PFSK-1 (cell line): Measurements from ENCODE around the gene HOXA3.

Experiments
- FOXP2 ChIP-seq: optimal IDR thresholded peaks from 2 replicates; pipeline ENCODE3; 2011; ENCODE audit warnings: borderline replicate concordance, control low read depth, inconsistent platforms; ENCODE audit not compliant: insufficient read depth; ENCODE audit errors: extremely low read length, extremely low read depth
- POLR2AphosphoS5 ChIP-seq: IDR thresholded peaks from 2 replicates; pipeline ENCODE4 v1.6.1; 2012; ENCODE audit warnings: low read depth, mild to moderate bottlenecking, control low read depth, low read length, moderate library complexity
- SIN3A ChIP-seq: IDR thresholded peaks from 2 replicates; pipeline ENCODE4 v1.6.1; 2012; ENCODE audit warnings: mild to moderate bottlenecking, low read length, moderate library complexity, borderline replicate concordance; ENCODE audit not compliant: insufficient read depth
- TAF1 ChIP-seq: IDR thresholded peaks from 2 replicates; pipeline ENCODE4 v1.6.1; 2012; ENCODE audit warnings: low read length, control low read depth, borderline replicate concordance; ENCODE audit not compliant: insufficient read depth
- TF ChIP-seq, protein P1 (sequence below), 2 experiments: IDR thresholded peaks; 2 replicates each; pipeline versions ENCODE4 v1.6.1 to v1.8.0; 2011 to 2012; ENCODE audit warnings: low read depth in 2 of 2, low read length in 2 of 2, control low read depth in 1 of 2, inconsistent platforms in 1 of 2, mild to moderate bottlenecking in 1 of 2, moderate library complexity in 1 of 2; ENCODE audit not compliant: insufficient read depth in 1 of 2

Gene HOXA3

DNA sequence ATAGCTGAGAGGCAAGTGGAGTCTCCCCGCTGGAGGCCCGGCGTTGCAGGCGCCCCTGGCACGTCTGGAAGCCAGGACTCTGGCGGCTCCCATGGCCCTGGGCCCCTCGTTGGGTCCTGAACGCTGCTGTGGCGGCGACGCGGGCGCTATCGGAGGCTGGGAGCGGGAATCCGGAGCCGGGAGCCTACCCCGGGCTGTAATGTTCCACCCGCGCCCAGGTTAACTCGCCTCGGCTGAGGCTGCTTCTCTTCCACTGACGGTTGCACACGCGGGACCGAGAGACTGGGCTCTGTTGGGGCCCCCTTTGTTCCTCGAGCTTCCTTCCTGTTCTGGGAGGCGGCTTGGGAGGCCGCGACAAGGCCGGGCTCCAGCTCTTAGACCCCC is 7.6 kb downstream of the HOXA3 start:
- TF ChIP-seq FOXP2 (no peak), TAF1 (no peak), SIN3A (no peak), POLR2AphosphoS5 (no peak)
- TF ChIP-seq, protein P1, sequence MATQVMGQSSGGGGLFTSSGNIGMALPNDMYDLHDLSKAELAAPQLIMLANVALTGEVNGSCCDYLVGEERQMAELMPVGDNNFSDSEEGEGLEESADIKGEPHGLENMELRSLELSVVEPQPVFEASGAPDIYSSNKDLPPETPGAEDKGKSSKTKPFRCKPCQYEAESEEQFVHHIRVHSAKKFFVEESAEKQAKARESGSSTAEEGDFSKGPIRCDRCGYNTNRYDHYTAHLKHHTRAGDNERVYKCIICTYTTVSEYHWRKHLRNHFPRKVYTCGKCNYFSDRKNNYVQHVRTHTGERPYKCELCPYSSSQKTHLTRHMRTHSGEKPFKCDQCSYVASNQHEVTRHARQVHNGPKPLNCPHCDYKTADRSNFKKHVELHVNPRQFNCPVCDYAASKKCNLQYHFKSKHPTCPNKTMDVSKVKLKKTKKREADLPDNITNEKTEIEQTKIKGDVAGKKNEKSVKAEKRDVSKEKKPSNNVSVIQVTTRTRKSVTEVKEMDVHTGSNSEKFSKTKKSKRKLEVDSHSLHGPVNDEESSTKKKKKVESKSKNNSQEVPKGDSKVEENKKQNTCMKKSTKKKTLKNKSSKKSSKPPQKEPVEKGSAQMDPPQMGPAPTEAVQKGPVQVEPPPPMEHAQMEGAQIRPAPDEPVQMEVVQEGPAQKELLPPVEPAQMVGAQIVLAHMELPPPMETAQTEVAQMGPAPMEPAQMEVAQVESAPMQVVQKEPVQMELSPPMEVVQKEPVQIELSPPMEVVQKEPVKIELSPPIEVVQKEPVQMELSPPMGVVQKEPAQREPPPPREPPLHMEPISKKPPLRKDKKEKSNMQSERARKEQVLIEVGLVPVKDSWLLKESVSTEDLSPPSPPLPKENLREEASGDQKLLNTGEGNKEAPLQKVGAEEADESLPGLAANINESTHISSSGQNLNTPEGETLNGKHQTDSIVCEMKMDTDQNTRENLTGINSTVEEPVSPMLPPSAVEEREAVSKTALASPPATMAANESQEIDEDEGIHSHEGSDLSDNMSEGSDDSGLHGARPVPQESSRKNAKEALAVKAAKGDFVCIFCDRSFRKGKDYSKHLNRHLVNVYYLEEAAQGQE (IDR thresholded peaks at IDR 0.05; ENCODE audit: insufficient read depth in 1 of 2, low read depth in 2 of 2, low read length in 2 of 2): no peak

DNA sequence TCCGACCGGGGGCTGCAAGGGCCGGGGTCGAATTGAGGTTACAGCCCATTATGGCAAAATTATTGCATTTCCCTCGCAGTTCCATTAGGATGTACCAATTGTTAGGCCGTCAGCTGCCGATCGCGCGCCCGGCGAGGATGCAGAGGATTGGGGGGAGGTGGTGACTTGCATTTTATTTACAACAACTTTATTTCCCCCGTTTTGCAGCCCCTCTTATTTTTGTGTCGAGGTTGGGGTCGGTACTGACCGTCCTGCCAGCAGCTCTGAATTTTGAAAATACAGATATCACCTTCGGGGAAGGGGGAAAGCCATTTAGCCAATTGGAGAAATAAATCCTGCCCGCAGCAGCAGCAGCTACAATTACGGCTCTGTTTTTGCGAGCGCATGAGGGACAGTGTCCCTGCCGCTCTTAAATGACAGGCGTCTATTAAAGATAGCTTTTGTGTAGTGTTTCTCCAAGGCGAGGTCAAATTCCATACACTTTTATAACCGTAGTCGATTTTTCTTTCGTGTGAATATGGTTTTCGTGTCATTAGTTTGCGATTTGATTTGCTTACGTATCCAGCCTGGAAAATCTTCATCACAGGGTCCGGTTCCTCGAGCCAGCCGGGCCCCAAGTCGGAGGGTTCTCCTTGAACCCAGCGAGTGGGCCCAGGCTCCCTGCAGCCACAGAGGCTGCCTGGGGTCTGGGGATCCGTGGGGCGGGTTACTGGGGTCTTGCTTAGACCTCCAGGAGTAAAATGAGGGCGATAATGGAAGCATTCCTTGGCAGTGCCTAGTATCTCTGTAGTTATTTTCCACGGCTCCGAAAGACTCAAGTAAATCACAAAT is 8.2 kb downstream of the HOXA3 start:
- TF ChIP-seq TAF1 (no peak), FOXP2 (no peak), POLR2AphosphoS5 (no peak), SIN3A (no peak)
- TF ChIP-seq, protein P1 (IDR thresholded peaks at IDR 0.05; ENCODE audit: insufficient read depth in 1 of 2, low read depth in 2 of 2, low read length in 2 of 2): no peak

DNA sequence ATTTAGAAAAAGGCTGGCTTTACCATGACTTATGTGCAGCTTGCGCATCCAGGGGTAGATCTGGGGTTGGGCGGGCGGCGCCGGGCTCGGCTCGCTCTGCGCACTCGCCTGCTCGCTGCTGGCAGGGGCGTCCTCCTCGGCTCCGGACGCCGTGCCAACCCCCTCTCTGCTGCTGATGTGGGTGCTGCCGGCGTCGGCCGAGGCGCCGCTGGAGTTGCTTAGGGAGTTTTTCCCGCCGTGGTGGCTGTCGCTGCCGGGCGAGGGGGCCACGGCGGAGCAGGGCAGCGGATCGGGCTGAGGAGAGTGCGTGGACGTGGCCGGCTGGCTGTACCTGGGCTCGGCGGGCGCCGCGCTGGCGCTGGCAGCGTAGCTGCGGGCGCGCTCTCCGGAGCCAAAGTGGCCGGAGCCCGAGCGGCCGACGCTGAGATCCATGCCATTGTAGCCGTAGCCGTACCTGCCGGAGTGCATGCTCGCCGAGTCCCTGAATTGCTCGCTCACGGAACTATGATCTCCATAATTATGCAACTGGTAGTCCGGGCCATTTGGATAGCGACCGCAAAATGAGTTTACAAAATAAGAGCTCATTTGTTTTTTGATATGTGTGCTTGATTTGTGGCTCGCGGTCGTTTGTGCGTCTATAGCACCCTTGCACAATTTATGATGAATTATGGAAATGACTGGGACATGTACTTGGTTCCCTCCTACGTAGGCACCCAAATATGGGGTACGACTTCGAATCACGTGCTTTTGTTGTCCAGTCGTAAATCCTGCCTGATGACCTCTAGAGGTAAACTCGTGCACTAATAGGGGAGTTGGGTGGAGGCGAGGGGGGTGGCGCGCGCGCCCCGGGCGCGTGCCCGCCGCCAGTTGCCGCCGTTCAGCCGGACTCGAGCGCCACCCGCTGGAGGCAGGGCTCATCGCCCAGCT is 9.1 kb downstream of the HOXA3 start, which contains the start of gene HOXA5:
Gene HOXA5, minus strand, starts transcription at position 659 of the 927 bp plus-strand sequence. Its CDS starts 74 bp downstream, at position 585.
- TF ChIP-seq, protein P1 (IDR thresholded peaks at IDR 0.05; ENCODE audit: insufficient read depth in 1 of 2, low read depth in 2 of 2, low read length in 2 of 2): no peak
- TF ChIP-seq FOXP2 (no peak), POLR2AphosphoS5 (no peak), TAF1 (no peak), SIN3A (no peak)

DNA sequence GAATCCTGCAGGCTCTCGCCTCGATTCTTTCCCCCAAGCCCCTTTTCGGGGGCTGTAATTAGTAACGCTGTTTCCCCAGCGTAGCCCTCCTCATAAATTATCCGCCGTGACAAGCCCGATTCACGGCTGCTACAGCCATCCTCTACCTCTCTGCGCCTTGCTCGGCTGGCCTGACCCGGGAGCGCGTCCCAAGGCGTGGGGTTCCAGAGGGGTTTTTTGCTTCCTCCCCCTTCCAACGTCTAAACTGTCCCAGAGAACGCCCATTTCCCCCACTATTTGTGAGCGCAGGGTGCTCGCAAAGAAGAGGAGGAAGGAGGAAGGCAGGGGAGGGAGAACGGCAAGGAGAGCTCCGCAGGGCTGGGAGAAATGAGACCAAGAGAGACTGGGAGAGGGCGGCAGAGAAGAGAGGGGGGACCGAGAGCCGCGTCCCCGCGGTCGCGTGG is 9.8 kb downstream of the HOXA3 start:
- no peak for TF ChIP-seq FOXP2
- TF ChIP-seq, protein P1 (IDR thresholded peaks at IDR 0.05; ENCODE audit: insufficient read depth in 1 of 2, low read depth in 2 of 2, low read length in 2 of 2): no peak
- TF ChIP-seq TAF1: no peak
- no peak for TF ChIP-seq SIN3A
- TF ChIP-seq POLR2AphosphoS5: no peak
